ENCODE measurements around the gene NCK2. TPM values are rescaled to one million over a fixed set of nuclear protein-coding genes. Genes with fewer than 3 reads are reported as not detected.

NCK2 gene
- total RNA-seq, 1 experiment from 2014 or later: 26.7 TPM

- RAD21 ChIA-PET (ENCODE audit: low non-redundant PET in 1 of 2, low total read pairs in 2 of 2, uncharacterized antibody in 2 of 2, unreplicated experiment in 2 of 2): no interaction called here
- H3K4me2 ChIP-seq (ENCODE audit: low read length): no peak overlapping the region
- H3K79me2 ChIP-seq (ENCODE audit: insufficient read depth, low read length): no peaks in the 10 kb centered on the region
- no peaks in the 10 kb centered on the region for H4K20me1 ChIP-seq (ENCODE audit: insufficient read depth)
- POLR2A ChIA-PET: no interaction called here
- no peaks in the 10 kb centered on the region for H3K9me2 ChIP-seq (ENCODE audit: insufficient read depth)
- H3K36me3 ChIP-seq (ENCODE audit: control insufficient read depth in 1 of 2, insufficient read depth in 2 of 2, low read length in 2 of 2): no peaks in the 10 kb centered on the region
- H3K9me3 ChIP-seq (ENCODE audit: control insufficient read depth in 1 of 2, insufficient read depth in 1 of 2, low read depth in 1 of 2, low read length in 2 of 2): no peaks in the 10 kb centered on the region
- TF ChIP-seq ZNF274 (IDR thresholded peaks at IDR 0.05; ENCODE audit: low read depth, low read length) (no peak), REST (IDR thresholded peaks at IDR 0.05; ENCODE audit: low read depth) (no peak), MAX (IDR thresholded peaks at IDR 0.05) (no peak), ELF1 (IDR thresholded peaks at IDR 0.05; ENCODE audit: borderline replicate concordance, low read depth) (no peak), SRF (IDR thresholded peaks at IDR 0.05; ENCODE audit: low read depth) (no peak), RAD21 (IDR thresholded peaks at IDR 0.05; ENCODE audit: low read depth) (no peak), POLR2AphosphoS5 (IDR thresholded peaks at IDR 0.05; ENCODE audit: low read depth, low read length) (no peak), ZFX (IDR thresholded peaks at IDR 0.05) (no peak), SIN3A (IDR thresholded peaks at IDR 0.05; ENCODE audit: low read depth) (no peak), JUND (IDR thresholded peaks at IDR 0.05) (no peak), EZH2 (IDR thresholded peaks at IDR 0.05) (no peak), ZBTB33 (IDR thresholded peaks at IDR 0.05; ENCODE audit: extremely low read depth, insufficient replicate concordance, low read length) (no peak), SP1 (IDR thresholded peaks at IDR 0.05; ENCODE audit: low read depth) (no peak), EGR1 (IDR thresholded peaks at IDR 0.05; ENCODE audit: low read depth) (no peak)
- no peak overlapping the region for H3K4me3 ChIP-seq (replicated peaks in 1 of 2; ENCODE audit: low read depth in 1 of 2, low read length in 2 of 2)
- peaks cover 3 to 8% of the 10 kb centered on the region in 2 experiments; a peak in 2 of 4 replicates for H3K4me1 ChIP-seq (ENCODE audit: control insufficient read depth in 1 of 2, insufficient read depth in 2 of 2, low read length in 2 of 2)
- intact Hi-C loops (cut with micrococcal nuclease): no loop called here
- H2AFZ ChIP-seq (ENCODE audit: low read depth, low read length, poor library complexity, severe bottlenecking): no peak overlapping the region
- H3K27ac ChIP-seq (ENCODE audit: low read depth, low read length): no peak overlapping the region
- DNase-seq (ENCODE audit: low read depth, low spot score) (no peak), ATAC-seq (no peak)
- CTCF ChIA-PET: no interaction called here
- H3K9ac ChIP-seq (ENCODE audit: low read length): no peak overlapping the region
- no TSS peak for BruUV-seq (replicated peaks)
- no peaks in the 10 kb centered on the region for H3K27me3 ChIP-seq (ENCODE audit: insufficient read depth, low read length)
These were observed 4.7 kb upstream of the NCK2 start for GRCh38 chr2:105739944-105740530.
